ENCODE data around the gene KANSL1.
"Not testable (repeated sequence)": the region's sequence is repeated elsewhere in the genome, so short reads cannot be mapped to it uniquely, and the experiment has no call there.

The KANSL1 gene

GRCh38 chr17:46020023-46020761 lies 173.0 kb downstream of the KANSL1 start:
- no peak for DNase-seq (ENCODE audit: low read depth)

- not testable (repeated sequence) for DNase-seq (ENCODE audit: low read depth)
These were observed 173.8 kb downstream of the KANSL1 start for GRCh38 chr17:46019408-46019925.

GRCh38 chr17:46013502-46014165 lies 179.6 kb downstream of the KANSL1 start:
- no peak for DNase-seq (ENCODE audit: low read depth)

- no peak for DNase-seq (ENCODE audit: low read depth)
These were observed 180.1 kb downstream of the KANSL1 start for GRCh38 chr17:46013127-46013501.

GRCh38 chr17:46012506-46013079 lies 180.6 kb downstream of the KANSL1 start:
- no peak for DNase-seq (ENCODE audit: low read depth)

GRCh38 chr17:46011711-46012505 lies 181.3 kb downstream of the KANSL1 start:
- DNase-seq (ENCODE audit: low read depth) = no peak

GRCh38 chr17:46010597-46011186 lies 182.5 kb downstream of the KANSL1 start:
- no peak for DNase-seq (ENCODE audit: low read depth)

- peak; percentile 66 for DNase-seq (ENCODE audit: low read depth)
These were observed 183.3 kb downstream of the KANSL1 start for GRCh38 chr17:46009681-46010596.

- no peak for DNase-seq (ENCODE audit: low read depth)
These were observed 184.6 kb downstream of the KANSL1 start for GRCh38 chr17:46008591-46008990.

- no peak for DNase-seq (ENCODE audit: low read depth)
These were observed 185.7 kb downstream of the KANSL1 start for GRCh38 chr17:46007461-46007965.

GRCh38 chr17:46006082-46006481 lies 187.1 kb downstream of the KANSL1 start:
- DNase-seq (ENCODE audit: low read depth) = not testable (repeated sequence)

GRCh38 chr17:46003907-46004748 lies 189.1 kb downstream of the KANSL1 start:
- peak; percentile 7 for DNase-seq (ENCODE audit: low read depth)

GRCh38 chr17:46002973-46003316 lies 190.3 kb downstream of the KANSL1 start:
- no peak for DNase-seq (ENCODE audit: low read depth)

GRCh38 chr17:46002311-46002972 lies 190.8 kb downstream of the KANSL1 start:
- peak; percentile 30 for DNase-seq (ENCODE audit: low read depth)

- DNase-seq (ENCODE audit: low read depth) = no peak
These were observed 191.6 kb downstream of the KANSL1 start for GRCh38 chr17:46001390-46002310.

- DNase-seq (ENCODE audit: low read depth) = no peak
These were observed 192.5 kb downstream of the KANSL1 start for GRCh38 chr17:46000757-46001156.

- no peak for DNase-seq (ENCODE audit: low read depth)
These were observed 192.9 kb downstream of the KANSL1 start for GRCh38 chr17:46000292-46000691.

- DNase-seq (ENCODE audit: low read depth) = no peak
These were observed 193.3 kb downstream of the KANSL1 start for GRCh38 chr17:45999900-46000290.

Data from HS-27A (cell line).